Measurements from ENCODE around the gene BCL6. TPM values are rescaled to one million over a fixed set of nuclear protein-coding genes. Genes with fewer than 3 reads are reported as not detected.
A peak's percentile ranks its signal among the peaks of the same experiment; 100 is the strongest.

BCL6 gene
- total and polyA plus RNA-seq, 9 of the 15 experiments (the other 6 are each of a cell fraction or from before 2014, with no cell fraction given), result 0.08 to 3.5 (median 1.6) TPM

GRCh38 chr3:187739561-187740332, 5.5 kb downstream of the BCL6 start (continued):
- TF ChIP-seq KLF13 (tag; IDR thresholded peaks at IDR 0.05; ENCODE audit: borderline replicate concordance, low read depth), result no peak
- peak in 1 of 2 experiments; percentile 13; a peak in 1 of 4 replicates for TF ChIP-seq RCOR1 (IDR thresholded peaks at IDR 0.05; ENCODE audit: borderline replicate concordance in 1 of 2, low read depth in 2 of 2, low read length in 2 of 2)
- TF ChIP-seq EGR1 (conservative IDR thresholded peaks at IDR 0.05), result peak; percentile 85
- peak; percentile 63 for TF ChIP-seq RBFOX2 (IDR thresholded peaks at IDR 0.05; ENCODE audit: low read depth, low read length)
- peak; percentile 67 for TF ChIP-seq POLR2G (IDR thresholded peaks at IDR 0.05; ENCODE audit: low read depth, low read length)
- TF ChIP-seq ARID4B (CRISPR knock-in tag; IDR thresholded peaks at IDR 0.05), result peak; percentile 33; the same call in 1 of the 2 replicates
- peak; percentile 82 for TF ChIP-seq MGA (IDR thresholded peaks at IDR 0.05)
- no peak for TF ChIP-seq ZNF589 (CRISPR knock-in tag; IDR thresholded peaks at IDR 0.05; ENCODE audit: low read depth)
